K562 (cell line): ENCODE measurements around the gene DDT. TPM values are rescaled to one million over a fixed set of nuclear protein-coding genes. Genes with fewer than 3 reads are reported as not detected.

Experiments used
- ATAC-seq: fragments of 200-7000 bp; cut with Tn5 transposase; 3 replicates; pipeline ENCODE4 v1.9.1; 2020; ENCODE audit warnings: moderate library complexity
- BruUV-seq: library from RNA; stranded (reverse); fragments of 400-500 nt; replicated peaks from 2 replicates; lab custom pipeline; 2021; lab: Mats Ljungman, UMichigan
- CTCF ChIA-PET: fragments of 300-600 bp; formaldehyde crosslinking; extraction: SDS; loops from one replicate; lab custom pipeline; 2021; ENCODE audit warnings: low intra/inter-chr PET ratio; lab: Yijun Ruan, JAX
- POLR2A ChIA-PET: fragments of 300-600, 350-650 bp; sonication (Branson Sonifier 250); formaldehyde crosslinking; extraction: SDS; loops from one replicate; lab custom pipeline; 2021; ENCODE audit warnings: antibody characterized with exemption, inconsistent platforms; lab: Yijun Ruan, JAX
- DNase-seq, 4 experiments: peaks; one replicate each; pipeline versions ENCODE4 v3.0.0 to v3.0.0-alpha.2; 2011 to 2018; ENCODE audit warnings: low spot score in 3 of 4, mixed read lengths in 3 of 4; ENCODE audit errors: extremely low read depth in 1 of 4
- FAIRE-seq: peaks from 2 replicates; lab custom pipeline; 2011; peaks lifted over from hg19 to GRCh38; lab: Jason Lieb, UNC
- H2AFZ ChIP-seq: 2 replicates; pipeline ENCODE4 v1.6.0; 2011; ENCODE audit warnings: low read depth, low read length, control low read depth, inconsistent platforms
- H3K27ac ChIP-seq: fragments of 200-600 bp; 3 replicates; pipeline ENCODE4 v1.8.0; 2011; ENCODE audit warnings: low read depth, mild to moderate bottlenecking, control low read depth, inconsistent platforms, low read length, moderate library complexity, mixed read lengths; ENCODE audit errors: extremely low read depth
- H3K27me3 ChIP-seq, 2 experiments: fragments of 300-600 bp in 1 of 2; 2 replicates in 1 of 2; 3 replicates in 1 of 2; pipeline versions ENCODE4 v1.6.0 to v1.8.0; 2011; ENCODE audit warnings: inconsistent platforms in 2 of 2, low read length in 2 of 2, mild to moderate bottlenecking in 1 of 2, mixed read lengths in 1 of 2, moderate library complexity in 1 of 2; ENCODE audit not compliant: control insufficient read depth in 2 of 2, insufficient read depth in 2 of 2
- H3K36me3 ChIP-seq: fragments of 300-600 bp; 3 replicates; pipeline ENCODE4 v1.8.0; 2011; ENCODE audit warnings: mild to moderate bottlenecking, low read length, inconsistent platforms; ENCODE audit not compliant: control insufficient read depth, insufficient read depth
- H3K4me1 ChIP-seq, 2 experiments: fragments of 200-600 bp in 1 of 2; replicated peaks in 1 of 2; 2 replicates in 1 of 2; 3 replicates in 1 of 2; pipeline versions ENCODE4 v1.5.1 to v1.8.0; 2011; ENCODE audit warnings: inconsistent platforms in 2 of 2, low read length in 2 of 2, mild to moderate bottlenecking in 1 of 2, mixed read lengths in 1 of 2, moderate library complexity in 1 of 2; ENCODE audit not compliant: control insufficient read depth in 2 of 2, insufficient read depth in 2 of 2
- H3K4me2 ChIP-seq: 2 replicates; pipeline ENCODE4 v1.6.1; 2011; ENCODE audit warnings: low read length, control low read depth, inconsistent platforms, mixed read lengths; ENCODE audit not compliant: insufficient read depth
- H3K4me3 ChIP-seq: fragments of 200-600 bp; sonication (generic), shearing (Covaris generic); 2 replicates; pipeline ENCODE4 v1.5.1; 2016; ENCODE audit warnings: control low read depth, inconsistent platforms
- H3K79me2 ChIP-seq: fragments of 200-600 bp; 3 replicates; pipeline ENCODE4 v1.8.0; 2011; ENCODE audit warnings: low read length, inconsistent platforms; ENCODE audit not compliant: control insufficient read depth, insufficient read depth
- H3K9ac ChIP-seq, 2 experiments: 2 replicates each; pipeline versions ENCODE4 v1.6.0 to v1.6.1; 2011; ENCODE audit warnings: low read depth in 2 of 2, low read length in 2 of 2, control low read depth in 1 of 2, inconsistent platforms in 1 of 2, mild to moderate bottlenecking in 1 of 2, mixed read lengths in 1 of 2; ENCODE audit not compliant: insufficient read depth in 1 of 2
- H3K9me1 ChIP-seq: one replicate; pipeline ENCODE4 v1.6.0; 2011; ENCODE audit warnings: inconsistent platforms, mild to moderate bottlenecking, low read length, moderate library complexity; ENCODE audit not compliant: control insufficient read depth, insufficient read depth
- H3K9me3 ChIP-seq: replicated peaks from 2 replicates; pipeline ENCODE4 v1.5.1; 2011; ENCODE audit warnings: low read depth, low read length, inconsistent platforms; ENCODE audit not compliant: control insufficient read depth, insufficient read depth
- H4K20me1 ChIP-seq: replicated peaks from 2 replicates; pipeline ENCODE4 v1.6.1; 2011; ENCODE audit warnings: low read length, inconsistent platforms, mixed read lengths; ENCODE audit not compliant: control insufficient read depth, insufficient read depth
- ARID3B ChIP-seq: fragments of 250-450 bp; sonication (Bioruptor Pico); IDR thresholded peaks from 2 replicates; pipeline ENCODE4 v1.4.0; 2020; ENCODE audit warnings: borderline replicate concordance
- FOSL1 ChIP-seq: fragments of 200-800 bp; sonication (Bioruptor generic); conservative IDR thresholded peaks from 2 replicates; pipeline ENCODE4 v1.6.1; 2016; ENCODE audit warnings: missing genetic modification characterization, missing compliant biosample characterization
- SPI1 ChIP-seq: IDR thresholded peaks from 2 replicates; pipeline ENCODE4 v1.6.1; 2011; ENCODE audit warnings: low read depth, low read length, control low read depth, borderline replicate concordance
- TEAD1 ChIP-seq, 2 experiments: fragments of 450-650 bp in 1 of 2; sonication (generic) in 1 of 2; formaldehyde crosslinking; IDR thresholded peaks; 2 replicates each; pipeline versions ENCODE4 v1.4.0 to v1.8.0; 2020 to 2022; ENCODE audit warnings: mild to moderate bottlenecking in 2 of 2, missing genetic modification reagents in 1 of 2
- YY1 ChIP-seq, 3 experiments: IDR thresholded peaks; 2 replicates each; pipeline ENCODE4 v1.6.1; 2011; ENCODE audit warnings: low read length in 2 of 3, mild to moderate bottlenecking in 2 of 3, moderate library complexity in 2 of 3, borderline replicate concordance in 1 of 3, control low read depth in 1 of 3, low read depth in 1 of 3; ENCODE audit not compliant: insufficient read depth in 3 of 3, insufficient replicate concordance in 2 of 3, control insufficient read depth in 1 of 3, insufficient read length in 1 of 3; ENCODE audit errors: extremely low read depth in 1 of 3
- ZZZ3 ChIP-seq: fragments of 450-650 bp; IDR thresholded peaks from 2 replicates; pipeline ENCODE4 v1.6.1; 2016; ENCODE audit warnings: antibody characterized with exemption, mild to moderate bottlenecking, moderate library complexity
- WGBS: fragments of 100-300 bp; shearing (Covaris generic); methylation state at CpG from one replicate; pipeline ENCODE4 v1.1.6; 2016; ENCODE audit warnings: low coverage, mixed read lengths; ENCODE audit not compliant: insufficient coverage; ENCODE audit errors: missing lambda C conversion rate; 5-methylcytosine and 5-hydroxymethylcytosine counted together
- in situ Hi-C: fragments of 300-500 bp; cut with MboI; formaldehyde crosslinking; loops from 4 replicates; pipeline ENCODE4 v1.15.0; 2018; ENCODE audit warnings: inconsistent platforms, mixed read lengths
- intact Hi-C: fragments of 100-400 bp; cut with micrococcal nuclease; formaldehyde crosslinking; loops from 2 replicates; pipeline ENCODE4 v1.14.2; 2022
- polyA plus RNA-seq, 8 experiments: library from polyadenylated mRNA; depleted of rRNA in 4 of 8; stranded (reverse) in 5 of 8; unstranded in 3 of 8; fragments of >200 nt; fragmentation: Nextera tagmentation in 2 of 8; fragmentation: Illumina TruSeq in 1 of 8; extraction: Ambion mirVana in 2 of 8; extraction: Trizol in 1 of 8; gene quantifications; 2 replicates each; pipeline versions ENCODE4 v1.2.1 to v1.2.3, GENCODE V29; 2011 to 2014; ENCODE audit warnings: inconsistent platforms in 1 of 8, missing spikeins in 1 of 8
- total RNA-seq, 7 experiments: library from RNA; depleted of rRNA in 6 of 7; stranded (reverse); fragments of >200 nt in 6 of 7; fragmentation: Illumina TruSeq in 2 of 7; extraction: Trizol in 2 of 7; gene quantifications; 2 replicates each; pipeline versions ENCODE4 v1.2.1 to v1.2.3, GENCODE V29; 2011 to 2021; ENCODE audit warnings: low replicate concordance in 1 of 7

DDT gene
- total and polyA plus RNA-seq, 9 of the 15 experiments (the other 6 are each of a cell fraction or from before 2014, with no cell fraction given) = 24.0 to 209 (median 63.2) TPM

- H3K9ac ChIP-seq = no peak overlapping the region
- no peak overlapping the region for H3K27ac ChIP-seq
- no peaks in the 10 kb centered on the region for H3K27me3 ChIP-seq
- CTCF ChIA-PET = no interaction called here
- no peak overlapping the region for H2AFZ ChIP-seq
- intact Hi-C loops = no loop called here
- H3K4me1 ChIP-seq = peaks cover 18 to 21% of the 10 kb centered on the region in 2 experiments; a peak in 4 of 5 replicates
- peaks cover 13% of the 10 kb centered on the region for H3K79me2 ChIP-seq
- in situ Hi-C loops = loop anchor here (5.0 kb wide), 1 partner anchor 70 kb away; no protein-coding TSS in a partner anchor
- no peaks in the 10 kb centered on the region for H3K36me3 ChIP-seq
- TF ChIP-seq FOSL1 (no peak), YY1 (IDR thresholded peaks at IDR 0.05; ENCODE audit: borderline replicate concordance in 1 of 3, control insufficient read depth in 1 of 3, extremely low read depth in 1 of 3, insufficient read depth in 3 of 3, insufficient read length in 1 of 3, insufficient replicate concordance in 2 of 3, low read depth in 1 of 3, low read length in 2 of 3) (no peak), TEAD1 (CRISPR knock-in tag; IDR thresholded peaks at IDR 0.05) (no peak), ARID3B (CRISPR knock-in tag) (no peak), ZZZ3 (no peak), SPI1 (peak; percentile 46; the same call in 1 of the 2 replicates)
- no TSS peak for BruUV-seq
- DNase-seq (no peak), FAIRE-seq (no peak), ATAC-seq (no peak)
- no peaks in the 10 kb centered on the region for H4K20me1 ChIP-seq
- no peak overlapping the region for H3K4me3 ChIP-seq
- H3K4me2 ChIP-seq = no peak overlapping the region
- POLR2A ChIA-PET = interaction anchor here (1.1 kb wide), 1 partner anchor 9 kb away, joined by 3 read pairs; no protein-coding TSS in a partner anchor
- peaks cover 3% of the 10 kb centered on the region; the same call in 1 of the 2 replicates for H3K9me3 ChIP-seq
- H3K9me1 ChIP-seq = no peaks in the 10 kb centered on the region
- WGBS = 34% methylated on average over 8 of the region's 8 CpGs
Measured at GRCh38 chr22:24007253-24008021, 33.2 kb upstream of the DDT start.
